Measurements from ENCODE around the gene TMEM35B.

GRCh38 chr1:35014486-35014885 is 29.3 kb upstream of the TMEM35B start:
- TF ChIP-seq, protein P1, sequence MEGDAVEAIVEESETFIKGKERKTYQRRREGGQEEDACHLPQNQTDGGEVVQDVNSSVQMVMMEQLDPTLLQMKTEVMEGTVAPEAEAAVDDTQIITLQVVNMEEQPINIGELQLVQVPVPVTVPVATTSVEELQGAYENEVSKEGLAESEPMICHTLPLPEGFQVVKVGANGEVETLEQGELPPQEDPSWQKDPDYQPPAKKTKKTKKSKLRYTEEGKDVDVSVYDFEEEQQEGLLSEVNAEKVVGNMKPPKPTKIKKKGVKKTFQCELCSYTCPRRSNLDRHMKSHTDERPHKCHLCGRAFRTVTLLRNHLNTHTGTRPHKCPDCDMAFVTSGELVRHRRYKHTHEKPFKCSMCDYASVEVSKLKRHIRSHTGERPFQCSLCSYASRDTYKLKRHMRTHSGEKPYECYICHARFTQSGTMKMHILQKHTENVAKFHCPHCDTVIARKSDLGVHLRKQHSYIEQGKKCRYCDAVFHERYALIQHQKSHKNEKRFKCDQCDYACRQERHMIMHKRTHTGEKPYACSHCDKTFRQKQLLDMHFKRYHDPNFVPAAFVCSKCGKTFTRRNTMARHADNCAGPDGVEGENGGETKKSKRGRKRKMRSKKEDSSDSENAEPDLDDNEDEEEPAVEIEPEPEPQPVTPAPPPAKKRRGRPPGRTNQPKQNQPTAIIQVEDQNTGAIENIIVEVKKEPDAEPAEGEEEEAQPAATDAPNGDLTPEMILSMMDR (IDR thresholded peaks at IDR 0.05), result no peak
- TF ChIP-seq POLR2A (IDR thresholded peaks at IDR 0.05), result no peak

All from right lobe of liver (tissue), 4 donors.